OCI-LY7 (cell line): Measurements from ENCODE around the gene ADGRF1.

Experiments used
- CTCF ChIP-seq: fragments of 200-600 bp; sonication (generic); conservative IDR thresholded peaks from 2 replicates; pipeline ENCODE4 v1.5.1; 2014; ENCODE audit warnings: mild to moderate bottlenecking, antibody characterized with exemption, low read length, moderate library complexity, mixed read lengths
- EZH2phosphoT487 ChIP-seq: fragments of 200-600 bp; sonication (generic); IDR thresholded peaks from 2 replicates; pipeline ENCODE4 v1.6.1; 2018; ENCODE audit warnings: low read depth, borderline replicate concordance, mild to moderate bottlenecking, mixed run types, antibody characterized with exemption, low read length, moderate library complexity, mixed read lengths

GRCh38 chr6:47047097-47047478, 5.0 kb upstream of the ADGRF1 start:
- TF ChIP-seq CTCF (no peak), EZH2phosphoT487 (no peak)
